ENCODE data around the gene SPACA5.
A peak's percentile ranks its signal among the peaks of the same experiment; 100 is the strongest.
"Not testable (repeated sequence)": the region's sequence is repeated elsewhere in the genome, so short reads cannot be mapped to it uniquely, and the experiment has no call there.

SPACA5 gene

GRCh38 chrX:48022100-48022499 lies 15.3 kb downstream of the SPACA5 start:
- DNase-seq = no peak

- DNase-seq = no peak
Observed at GRCh38 chrX:48022738-48023137, 15.9 kb downstream of the SPACA5 start.

GRCh38 chrX:48025561-48025960 lies 18.8 kb downstream of the SPACA5 start:
- DNase-seq = peak; percentile 41

GRCh38 chrX:48027545-48027944 lies 20.8 kb downstream of the SPACA5 start:
- DNase-seq = not testable (repeated sequence)

GRCh38 chrX:48028091-48028490 lies 21.3 kb downstream of the SPACA5 start:
- DNase-seq = no peak

- no peak for DNase-seq
Observed at GRCh38 chrX:48030237-48030636, 23.4 kb downstream of the SPACA5 start.

- not testable (repeated sequence) for DNase-seq
Observed at GRCh38 chrX:48030641-48031173, 23.9 kb downstream of the SPACA5 start.

- no peak for DNase-seq
Observed at GRCh38 chrX:48035891-48036290, 29.1 kb downstream of the SPACA5 start.

GRCh38 chrX:48043056-48043455 lies 36.3 kb downstream of the SPACA5 start:
- no peak for DNase-seq

GRCh38 chrX:48045410-48046311 lies 38.9 kb downstream of the SPACA5 start:
- DNase-seq = no peak

GRCh38 chrX:48046846-48047245 lies 40.1 kb downstream of the SPACA5 start:
- no peak for DNase-seq

- DNase-seq = no peak
Observed at GRCh38 chrX:48058621-48059295, 52.0 kb downstream of the SPACA5 start.

GRCh38 chrX:48059296-48059639 lies 52.5 kb downstream of the SPACA5 start:
- DNase-seq = no peak
